ENCODE measurements around the gene ZNF212.

The ZNF212 gene

GRCh38 chr7:149304006-149304405 lies 64.6 kb downstream of the ZNF212 start:
- DNase-seq (ENCODE audit: extremely low read depth in 1 of 2, low read depth in 1 of 2): no peak

Data from activated CD8-positive, alpha-beta memory T cell treated with anti-CD3 and anti-CD28 coated beads for 1 hour (primary cell).